HG02870 (cell line): Measurements from ENCODE around the gene SCARF1.

Source experiments
- ATAC-seq: cut with Tn5 transposase; IDR thresholded peaks from one replicate; pipeline ENCODE4 v1.9.1; 2021; ENCODE audit warnings: mild to moderate bottlenecking, moderate library complexity; ENCODE audit not compliant: unreplicated experiment

The SCARF1 gene

GRCh38 chr17:1648173-1648962 lies 2.8 kb upstream of the SCARF1 start:
- peak; percentile 12 for ATAC-seq

DNA sequence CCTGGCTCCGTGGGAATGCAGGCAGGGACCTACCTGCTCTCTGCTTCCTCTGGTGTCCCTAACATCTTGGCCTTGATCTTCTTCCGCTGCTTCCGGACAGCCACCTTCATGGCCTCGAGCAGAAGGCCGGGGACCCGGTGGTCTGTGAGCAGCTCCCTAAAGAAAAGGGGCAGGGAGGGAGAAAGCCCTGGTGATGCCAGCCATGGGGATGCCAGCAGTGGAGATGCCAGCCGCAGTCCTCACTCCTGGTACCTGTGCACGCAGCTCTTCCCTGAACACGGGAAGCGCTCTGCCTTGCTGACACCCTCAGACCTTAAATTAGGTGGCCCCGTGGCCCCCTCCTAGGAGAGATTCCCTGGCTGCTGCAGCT lies 2.3 kb upstream of the SCARF1 start:
- no peak for ATAC-seq

- ATAC-seq, result no peak
These were observed 805 bp upstream of the SCARF1 start for GRCh38 chr17:1646199-1646875.

GRCh38 chr17:1644493-1645206 lies 882 bp downstream of the SCARF1 start:
- no peak for ATAC-seq

- no peak for ATAC-seq
These were observed 1.5 kb downstream of the SCARF1 start for GRCh38 chr17:1643999-1644492.

DNA sequence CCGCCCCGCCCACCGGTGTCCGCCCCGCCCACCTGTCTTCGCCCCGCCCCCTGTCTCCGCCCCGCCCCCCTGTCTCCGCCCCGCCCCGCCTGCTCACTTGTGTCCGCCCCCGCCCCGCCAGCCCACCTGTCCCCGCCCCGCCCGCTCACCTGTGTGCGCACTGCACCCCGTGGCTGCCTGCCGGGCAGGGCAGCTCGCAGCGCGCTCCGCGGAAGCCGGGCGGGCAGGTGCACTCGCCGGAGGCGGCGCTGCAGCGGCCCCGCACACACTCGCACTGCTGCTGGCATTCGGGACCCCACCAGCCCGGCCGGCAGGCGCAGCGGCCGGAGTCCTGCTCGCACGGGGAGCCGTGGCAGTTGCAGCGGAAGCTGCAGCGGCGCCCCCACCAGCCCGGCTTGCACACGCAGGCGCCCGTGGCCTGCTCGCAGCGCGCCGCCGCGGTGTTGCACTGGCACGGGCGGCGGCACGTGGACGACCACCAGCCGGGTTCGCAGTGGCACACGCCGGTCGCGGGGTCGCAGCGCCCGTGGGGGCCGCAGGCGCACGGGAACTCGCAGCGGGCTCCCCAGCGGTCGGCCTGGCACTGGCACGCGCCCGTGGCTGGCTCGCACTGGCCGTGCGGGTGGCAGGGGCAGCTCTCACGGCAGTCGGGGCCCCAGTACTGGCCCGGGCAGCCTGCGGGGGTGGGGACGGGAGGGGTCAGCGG lies 2.1 kb downstream of the SCARF1 start:
- ATAC-seq, result no peak

DNA sequence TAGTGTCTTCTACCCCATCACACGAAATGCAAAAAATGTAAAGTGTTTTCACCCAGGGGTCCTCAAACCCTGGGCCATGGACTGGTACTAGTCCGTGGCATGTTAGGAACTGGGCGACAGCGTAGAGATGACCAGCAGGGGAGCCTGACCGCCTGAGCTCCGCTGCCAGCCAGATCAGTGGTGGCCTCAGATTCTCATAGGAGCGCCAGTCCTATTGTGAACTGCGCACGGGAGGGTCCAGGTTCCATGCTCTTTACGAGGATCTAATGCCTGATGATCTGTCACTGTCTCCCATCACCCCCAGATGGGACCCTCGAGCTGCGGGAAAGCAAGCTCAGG lies 4.5 kb downstream of the SCARF1 start:
- ATAC-seq, result no peak

DNA sequence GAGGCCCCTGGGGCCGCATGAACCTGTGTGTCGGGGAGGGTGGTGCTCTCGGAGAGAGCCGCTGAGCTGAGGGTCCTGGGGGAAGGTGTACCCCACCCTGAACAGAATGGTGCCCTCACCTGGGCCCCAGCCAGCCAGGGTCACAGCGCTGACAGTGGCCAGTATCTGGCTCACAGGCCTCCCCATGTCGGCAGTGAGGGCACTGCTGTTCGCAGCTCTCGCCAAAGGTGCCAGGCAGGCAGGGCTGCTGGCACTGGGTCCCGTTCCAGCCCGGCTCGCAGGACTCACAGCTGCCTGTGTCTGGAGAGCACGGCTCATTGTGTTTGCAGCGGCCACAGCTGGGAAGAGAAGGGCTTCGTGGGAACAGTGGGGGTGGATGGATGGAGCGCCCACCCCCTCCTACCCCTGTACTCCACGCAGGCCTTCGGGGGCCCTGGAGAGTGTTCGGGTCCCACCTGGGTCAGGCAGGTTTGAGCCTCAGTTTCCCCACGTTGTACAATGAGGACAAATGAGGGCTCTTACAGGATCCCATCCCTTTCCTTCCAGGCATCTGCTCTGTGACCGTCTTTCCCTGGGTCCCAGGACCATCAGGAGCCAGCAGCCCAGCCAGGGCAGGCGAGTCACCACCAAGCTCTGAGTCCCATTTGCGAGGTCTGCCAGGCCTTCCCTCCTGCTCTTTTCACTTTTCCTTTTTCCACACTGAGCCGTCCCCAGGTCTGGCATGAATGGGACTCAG lies 5.0 kb downstream of the SCARF1 start:
- no peak for ATAC-seq

GRCh38 chr17:1639549-1640180 lies 5.9 kb downstream of the SCARF1 start:
- ATAC-seq, result no peak

DNA sequence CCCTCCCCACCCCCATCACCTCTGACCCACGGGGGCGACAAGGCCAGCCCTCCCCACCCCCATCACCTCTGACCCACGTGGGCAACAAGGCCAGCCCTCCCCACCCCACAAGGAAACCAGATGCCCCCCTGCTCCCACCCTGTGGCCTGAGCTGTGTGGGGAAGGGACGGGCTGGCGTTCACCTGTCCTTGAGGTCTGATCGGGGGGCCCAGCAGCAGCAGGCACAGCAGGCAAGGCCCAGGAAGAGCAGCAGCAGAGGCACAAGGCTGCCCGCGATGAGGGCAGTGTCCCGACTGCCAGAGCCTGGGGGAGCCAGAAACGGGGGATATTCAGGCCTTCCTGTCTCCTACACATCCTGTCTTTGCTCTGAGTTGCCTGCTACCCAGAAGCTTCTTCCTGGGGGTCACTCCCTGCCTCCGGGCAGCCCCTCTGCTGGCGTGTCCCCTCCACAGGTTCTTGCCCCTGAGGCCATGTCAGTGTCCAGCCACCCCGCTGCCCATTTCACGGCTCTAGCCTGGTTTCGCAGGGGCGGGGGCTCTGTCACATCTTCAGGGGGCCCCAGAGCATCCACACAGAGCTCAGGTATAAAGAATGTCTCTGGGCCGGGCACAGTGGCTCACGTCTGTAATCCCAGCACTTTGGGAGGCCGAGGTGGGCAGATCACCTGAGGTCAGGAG lies 6.8 kb downstream of the SCARF1 start:
- ATAC-seq, result no peak

DNA sequence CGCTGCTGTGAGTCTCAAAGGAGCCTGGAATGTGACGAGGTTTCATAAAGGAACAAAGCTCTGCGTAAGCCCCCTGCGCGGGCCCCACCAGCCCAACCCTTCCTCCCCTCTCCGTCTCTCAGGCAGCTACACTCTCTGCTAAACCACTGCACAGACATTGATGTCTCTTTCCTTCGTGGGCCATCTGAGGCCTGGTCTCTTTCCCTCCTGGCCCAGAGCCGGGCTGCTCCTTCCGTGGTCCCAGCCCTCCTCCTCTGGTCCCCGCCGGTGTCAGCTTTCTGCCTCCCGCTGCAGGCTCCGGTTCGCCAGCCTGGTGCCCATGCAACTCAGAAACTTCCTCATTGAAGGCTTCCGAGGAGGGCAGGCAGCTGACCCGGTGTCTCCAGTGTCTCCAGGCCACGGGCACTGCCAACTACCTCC lies 7.4 kb downstream of the SCARF1 start:
- no peak for ATAC-seq

- ATAC-seq, result no peak
These were observed 8.7 kb downstream of the SCARF1 start for GRCh38 chr17:1636732-1637285.

GRCh38 chr17:1635675-1636465 lies 9.7 kb downstream of the SCARF1 start:
- no peak for ATAC-seq

- no peak for ATAC-seq
These were observed 10.5 kb downstream of the SCARF1 start for GRCh38 chr17:1634841-1635650.

- no peak for ATAC-seq
These were observed 14.9 kb downstream of the SCARF1 start for GRCh38 chr17:1630662-1631061.

DNA sequence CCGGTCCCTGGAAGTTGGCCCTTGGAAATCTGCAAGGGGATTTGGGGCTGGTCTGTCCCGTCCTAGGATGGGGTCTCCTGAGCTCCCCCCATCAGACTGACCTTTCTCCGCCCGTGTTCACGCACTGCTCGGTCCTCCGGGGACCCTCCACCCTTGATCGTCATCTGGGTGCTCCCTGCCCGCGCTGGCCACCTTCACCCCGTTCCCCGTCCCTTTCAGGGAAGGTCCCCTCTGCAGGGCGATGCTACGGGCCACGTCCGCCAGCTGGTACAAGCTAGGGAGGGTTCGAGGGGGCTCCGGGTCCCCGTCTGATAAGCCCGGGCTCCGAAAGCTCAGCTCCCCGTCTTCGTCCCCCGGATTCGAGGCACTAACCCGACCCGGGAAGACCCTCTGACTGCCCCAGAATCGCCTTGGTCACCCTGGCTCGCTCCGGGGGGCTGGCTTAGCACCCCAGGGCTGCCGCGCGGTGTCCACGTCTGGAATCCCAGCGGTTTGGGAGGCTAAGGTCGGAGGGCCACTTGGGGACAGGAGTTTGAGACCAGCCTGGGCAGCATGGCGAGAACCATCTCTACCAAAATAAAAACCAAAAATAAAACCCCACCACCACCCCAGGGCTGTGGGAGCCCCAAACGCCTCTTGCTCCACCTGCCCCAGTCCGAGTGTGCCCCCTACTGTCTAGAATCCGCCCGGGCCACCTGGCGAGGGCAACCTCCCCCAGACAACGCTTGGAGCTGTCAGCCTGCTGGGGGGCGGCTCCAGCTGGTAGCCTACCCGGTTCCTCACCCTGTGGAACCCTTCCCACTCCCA lies 15.8 kb downstream of the SCARF1 start:
- ATAC-seq, result no peak
